HEK293 (cell line): ENCODE data around the gene SGSM2.

Experiments
- CTCF ChIA-PET: fragments of 350-600 bp; formaldehyde crosslinking; extraction: SDS; loops from one replicate; lab custom pipeline; 2021; ENCODE audit warnings: antibody characterized with exemption; lab: Yijun Ruan, JAX
- POLR2A ChIA-PET: fragments of 300-600 bp; formaldehyde crosslinking; extraction: SDS; loops from one replicate; lab custom pipeline; 2020; ENCODE audit warnings: antibody characterized with exemption, inconsistent platforms; lab: Yijun Ruan, JAX
- H3K27ac ChIP-seq: fragments of 200-500 bp; sonication (Bioruptor generic); 2 replicates; pipeline ENCODE4 v1.5.1; 2014; ENCODE audit warnings: low read depth, low read length, control low read depth, inconsistent platforms; ENCODE audit errors: extremely low read depth
- H3K36me3 ChIP-seq, 2 experiments: fragments of 200-500 bp in 1 of 2; sonication (Bioruptor generic) in 1 of 2; 1 replicate in 1 of 2; 2 replicates in 1 of 2; pipeline ENCODE4 v1.5.1; 2014 to 2017; ENCODE audit warnings: inconsistent platforms in 2 of 2, low read length in 2 of 2; ENCODE audit not compliant: control insufficient read depth in 2 of 2, insufficient read depth in 1 of 2
- H3K4me1 ChIP-seq: fragments of 200-500 bp; sonication (Bioruptor generic); 2 replicates; pipeline ENCODE4 v1.5.1; 2014; ENCODE audit warnings: mild to moderate bottlenecking, low read length, inconsistent platforms; ENCODE audit not compliant: control insufficient read depth, insufficient read depth
- H3K4me3 ChIP-seq: 2 replicates; pipeline ENCODE4 v1.5.1; 2011; ENCODE audit warnings: low read depth, mild to moderate bottlenecking, control low read depth, low read length, moderate library complexity
- H3K9me3 ChIP-seq: fragments of 200-500 bp; sonication (Bioruptor generic); 2 replicates; pipeline ENCODE4 v1.5.1; 2014; ENCODE audit warnings: low read depth, low read length, inconsistent platforms; ENCODE audit not compliant: control insufficient read depth, insufficient read depth
- MZF1 ChIP-seq: fragments of 450-650 bp; formaldehyde crosslinking; IDR thresholded peaks from 2 replicates; pipeline ENCODE4 v1.5.1; 2017; ENCODE audit warnings: missing biosample characterization, missing genetic modification characterization, borderline replicate concordance
- WT1 ChIP-seq: fragments of 450-650 bp; formaldehyde crosslinking; IDR thresholded peaks from 2 replicates; pipeline ENCODE4 v1.5.1; 2016; ENCODE audit warnings: missing biosample characterization, missing genetic modification characterization
- ZFP41 ChIP-seq: fragments of 450-650 bp; formaldehyde crosslinking; IDR thresholded peaks from 2 replicates; pipeline ENCODE4 v1.5.1; 2016; ENCODE audit warnings: missing biosample characterization, missing genetic modification characterization, borderline replicate concordance
- ZNF157 ChIP-seq: fragments of 450-650 bp; formaldehyde crosslinking; IDR thresholded peaks from 2 replicates; pipeline ENCODE4 v1.5.1; 2016; ENCODE audit warnings: missing biosample characterization, missing genetic modification characterization
- ZNF311 ChIP-seq: fragments of 450-650 bp; formaldehyde crosslinking; IDR thresholded peaks from 2 replicates; pipeline ENCODE4 v1.5.1; 2017; ENCODE audit warnings: missing biosample characterization, missing genetic modification characterization, borderline replicate concordance
- ZNF366 ChIP-seq: fragments of 450-650 bp; formaldehyde crosslinking; conservative IDR thresholded peaks from 2 replicates; pipeline ENCODE4 v1.5.1; 2016; ENCODE audit warnings: missing biosample characterization, missing genetic modification characterization
- ZNF510 ChIP-seq: fragments of 450-650 bp; formaldehyde crosslinking; IDR thresholded peaks from 2 replicates; pipeline ENCODE4 v1.5.1; 2018; ENCODE audit warnings: mild to moderate bottlenecking, missing genetic modification characterization, missing biosample characterization; ENCODE audit not compliant: insufficient replicate concordance
- ZNF560 ChIP-seq: fragments of 450-650 bp; formaldehyde crosslinking; IDR thresholded peaks from 2 replicates; pipeline ENCODE4 v1.5.1; 2017; ENCODE audit warnings: missing biosample characterization, missing genetic modification characterization, borderline replicate concordance
- ZNF571 ChIP-seq: fragments of 450-650 bp; formaldehyde crosslinking; IDR thresholded peaks from 2 replicates; pipeline ENCODE4 v1.5.0; 2017; ENCODE audit warnings: missing biosample characterization, missing genetic modification characterization
- ZNF664 ChIP-seq: fragments of 450-650 bp; formaldehyde crosslinking; IDR thresholded peaks from 2 replicates; pipeline ENCODE4 v1.5.1; 2016; ENCODE audit warnings: missing biosample characterization, missing genetic modification characterization
- ZNF791 ChIP-seq: fragments of 450-650 bp; formaldehyde crosslinking; IDR thresholded peaks from 2 replicates; pipeline ENCODE4 v1.5.1; 2016; ENCODE audit warnings: missing biosample characterization, missing genetic modification characterization
- TF ChIP-seq, protein P1 (sequence below): sonication (generic); formaldehyde crosslinking; IDR thresholded peaks from 2 replicates; pipeline ENCODE4 v1.8.1; 2022; ENCODE audit warnings: mild to moderate bottlenecking, moderate library complexity, missing genetic modification reagents
- TF ChIP-seq, protein P2 (sequence below): fragments of 450-650 bp; formaldehyde crosslinking; IDR thresholded peaks from 2 replicates; pipeline ENCODE4 v1.5.1; 2016; ENCODE audit warnings: missing biosample characterization, missing genetic modification characterization
- TF ChIP-seq, protein P3 (sequence below): fragments of 450-650 bp; formaldehyde crosslinking; IDR thresholded peaks from 2 replicates; pipeline ENCODE4 v1.5.1; 2016; ENCODE audit warnings: missing biosample characterization, missing genetic modification characterization, low read depth
- TF ChIP-seq, protein P4 (sequence below): fragments of 450-650 bp; formaldehyde crosslinking; IDR thresholded peaks from 2 replicates; pipeline ENCODE4 v1.5.1; 2016; ENCODE audit warnings: missing biosample characterization, missing genetic modification characterization, borderline replicate concordance
- TF ChIP-seq, protein P5 (sequence below): fragments of 450-650 bp; formaldehyde crosslinking; IDR thresholded peaks from 2 replicates; pipeline ENCODE4 v1.5.1; 2016; ENCODE audit warnings: missing biosample characterization, missing genetic modification characterization

Gene SGSM2

DNA sequence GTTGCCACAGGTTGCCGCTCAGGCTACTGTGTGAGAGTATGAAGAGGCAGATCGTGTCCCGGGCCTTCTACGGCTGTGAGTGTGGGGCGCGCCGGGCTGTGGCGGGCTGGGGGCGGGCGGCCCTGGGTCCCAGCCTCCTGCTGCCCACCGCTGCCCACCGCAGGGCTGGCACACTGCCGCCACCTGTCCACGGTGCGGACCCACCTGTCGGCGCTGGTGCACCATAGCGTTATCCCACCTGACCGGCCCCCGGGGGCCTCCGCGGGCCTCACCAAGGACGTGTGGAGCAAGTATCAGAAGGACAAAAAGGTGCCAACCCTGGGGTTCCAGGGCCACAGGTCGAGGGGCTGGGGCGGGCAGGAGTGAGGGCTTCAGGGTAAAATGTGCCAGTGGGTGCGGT is 34.9 kb downstream of the SGSM2 start:
- ChIA-PET POLR2A (interaction anchor here (0.6 kb wide), 1 partner anchor 60 kb away, joined by 4 read pairs; no protein-coding TSS in a partner anchor), CTCF (interaction anchor here (8.6 kb wide), 1 partner anchor 10 kb away, joined by 63 read pairs; no protein-coding TSS in a partner anchor)
- Histone ChIP-seq H3K9me3 (no peaks in the 10 kb centered on the region), H3K4me3 (no peak overlapping the region), H3K27ac (no peak overlapping the region), H3K36me3 (peaks cover 0 to 53% of the 10 kb centered on the region in 2 experiments), H3K4me1 (no peaks in the 10 kb centered on the region; the same call in 1 of the 2 replicates)
- TF ChIP-seq, protein P1, sequence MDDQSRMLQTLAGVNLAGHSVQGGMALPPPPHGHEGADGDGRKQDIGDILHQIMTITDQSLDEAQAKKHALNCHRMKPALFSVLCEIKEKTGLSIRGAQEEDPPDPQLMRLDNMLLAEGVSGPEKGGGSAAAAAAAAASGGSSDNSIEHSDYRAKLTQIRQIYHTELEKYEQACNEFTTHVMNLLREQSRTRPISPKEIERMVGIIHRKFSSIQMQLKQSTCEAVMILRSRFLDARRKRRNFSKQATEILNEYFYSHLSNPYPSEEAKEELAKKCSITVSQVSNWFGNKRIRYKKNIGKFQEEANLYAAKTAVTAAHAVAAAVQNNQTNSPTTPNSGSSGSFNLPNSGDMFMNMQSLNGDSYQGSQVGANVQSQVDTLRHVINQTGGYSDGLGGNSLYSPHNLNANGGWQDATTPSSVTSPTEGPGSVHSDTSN (CRISPR knock-in tag), result no peak
- no peak for TF ChIP-seq ZNF560 (tag by site-specific recombination)
- TF ChIP-seq, protein P2, sequence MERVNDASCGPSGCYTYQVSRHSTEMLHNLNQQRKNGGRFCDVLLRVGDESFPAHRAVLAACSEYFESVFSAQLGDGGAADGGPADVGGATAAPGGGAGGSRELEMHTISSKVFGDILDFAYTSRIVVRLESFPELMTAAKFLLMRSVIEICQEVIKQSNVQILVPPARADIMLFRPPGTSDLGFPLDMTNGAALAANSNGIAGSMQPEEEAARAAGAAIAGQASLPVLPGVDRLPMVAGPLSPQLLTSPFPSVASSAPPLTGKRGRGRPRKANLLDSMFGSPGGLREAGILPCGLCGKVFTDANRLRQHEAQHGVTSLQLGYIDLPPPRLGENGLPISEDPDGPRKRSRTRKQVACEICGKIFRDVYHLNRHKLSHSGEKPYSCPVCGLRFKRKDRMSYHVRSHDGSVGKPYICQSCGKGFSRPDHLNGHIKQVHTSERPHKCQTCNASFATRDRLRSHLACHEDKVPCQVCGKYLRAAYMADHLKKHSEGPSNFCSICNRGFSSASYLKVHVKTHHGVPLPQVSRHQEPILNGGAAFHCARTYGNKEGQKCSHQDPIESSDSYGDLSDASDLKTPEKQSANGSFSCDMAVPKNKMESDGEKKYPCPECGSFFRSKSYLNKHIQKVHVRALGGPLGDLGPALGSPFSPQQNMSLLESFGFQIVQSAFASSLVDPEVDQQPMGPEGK (tag by site-specific recombination), result no peak
- no peak for TF ChIP-seq MZF1 (tag by site-specific recombination)
- TF ChIP-seq ZNF571 (tag by site-specific recombination), result no peak
- no peak for TF ChIP-seq ZNF791 (tag by site-specific recombination)
- TF ChIP-seq, protein P3, sequence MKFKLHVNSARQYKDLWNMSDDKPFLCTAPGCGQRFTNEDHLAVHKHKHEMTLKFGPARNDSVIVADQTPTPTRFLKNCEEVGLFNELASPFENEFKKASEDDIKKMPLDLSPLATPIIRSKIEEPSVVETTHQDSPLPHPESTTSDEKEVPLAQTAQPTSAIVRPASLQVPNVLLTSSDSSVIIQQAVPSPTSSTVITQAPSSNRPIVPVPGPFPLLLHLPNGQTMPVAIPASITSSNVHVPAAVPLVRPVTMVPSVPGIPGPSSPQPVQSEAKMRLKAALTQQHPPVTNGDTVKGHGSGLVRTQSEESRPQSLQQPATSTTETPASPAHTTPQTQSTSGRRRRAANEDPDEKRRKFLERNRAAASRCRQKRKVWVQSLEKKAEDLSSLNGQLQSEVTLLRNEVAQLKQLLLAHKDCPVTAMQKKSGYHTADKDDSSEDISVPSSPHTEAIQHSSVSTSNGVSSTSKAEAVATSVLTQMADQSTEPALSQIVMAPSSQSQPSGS (tag by site-specific recombination), result no peak
- no peak for TF ChIP-seq ZNF664
- TF ChIP-seq ZFP41, result no peak
- no peak for TF ChIP-seq ZNF510 (tag by site-specific recombination)
- TF ChIP-seq, protein P4, sequence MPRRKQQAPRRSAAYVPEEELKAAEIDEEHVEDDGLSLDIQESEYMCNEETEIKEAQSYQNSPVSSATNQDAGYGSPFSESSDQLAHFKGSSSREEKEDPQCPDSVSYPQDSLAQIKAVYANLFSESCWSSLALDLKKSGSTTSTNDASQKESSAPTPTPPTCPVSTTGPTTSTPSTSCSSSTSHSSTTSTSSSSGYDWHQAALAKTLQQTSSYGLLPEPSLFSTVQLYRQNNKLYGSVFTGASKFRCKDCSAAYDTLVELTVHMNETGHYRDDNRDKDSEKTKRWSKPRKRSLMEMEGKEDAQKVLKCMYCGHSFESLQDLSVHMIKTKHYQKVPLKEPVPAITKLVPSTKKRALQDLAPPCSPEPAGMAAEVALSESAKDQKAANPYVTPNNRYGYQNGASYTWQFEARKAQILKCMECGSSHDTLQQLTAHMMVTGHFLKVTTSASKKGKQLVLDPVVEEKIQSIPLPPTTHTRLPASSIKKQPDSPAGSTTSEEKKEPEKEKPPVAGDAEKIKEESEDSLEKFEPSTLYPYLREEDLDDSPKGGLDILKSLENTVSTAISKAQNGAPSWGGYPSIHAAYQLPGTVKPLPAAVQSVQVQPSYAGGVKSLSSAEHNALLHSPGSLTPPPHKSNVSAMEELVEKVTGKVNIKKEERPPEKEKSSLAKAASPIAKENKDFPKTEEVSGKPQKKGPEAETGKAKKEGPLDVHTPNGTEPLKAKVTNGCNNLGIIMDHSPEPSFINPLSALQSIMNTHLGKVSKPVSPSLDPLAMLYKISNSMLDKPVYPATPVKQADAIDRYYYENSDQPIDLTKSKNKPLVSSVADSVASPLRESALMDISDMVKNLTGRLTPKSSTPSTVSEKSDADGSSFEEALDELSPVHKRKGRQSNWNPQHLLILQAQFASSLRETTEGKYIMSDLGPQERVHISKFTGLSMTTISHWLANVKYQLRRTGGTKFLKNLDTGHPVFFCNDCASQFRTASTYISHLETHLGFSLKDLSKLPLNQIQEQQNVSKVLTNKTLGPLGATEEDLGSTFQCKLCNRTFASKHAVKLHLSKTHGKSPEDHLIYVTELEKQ, result no peak
- no peak for TF ChIP-seq WT1 (tag by site-specific recombination)
- TF ChIP-seq ZNF366 (tag by site-specific recombination), result no peak
- no peak for TF ChIP-seq ZNF157
- no peak for TF ChIP-seq ZNF311 (tag by site-specific recombination)
- TF ChIP-seq, protein P5, sequence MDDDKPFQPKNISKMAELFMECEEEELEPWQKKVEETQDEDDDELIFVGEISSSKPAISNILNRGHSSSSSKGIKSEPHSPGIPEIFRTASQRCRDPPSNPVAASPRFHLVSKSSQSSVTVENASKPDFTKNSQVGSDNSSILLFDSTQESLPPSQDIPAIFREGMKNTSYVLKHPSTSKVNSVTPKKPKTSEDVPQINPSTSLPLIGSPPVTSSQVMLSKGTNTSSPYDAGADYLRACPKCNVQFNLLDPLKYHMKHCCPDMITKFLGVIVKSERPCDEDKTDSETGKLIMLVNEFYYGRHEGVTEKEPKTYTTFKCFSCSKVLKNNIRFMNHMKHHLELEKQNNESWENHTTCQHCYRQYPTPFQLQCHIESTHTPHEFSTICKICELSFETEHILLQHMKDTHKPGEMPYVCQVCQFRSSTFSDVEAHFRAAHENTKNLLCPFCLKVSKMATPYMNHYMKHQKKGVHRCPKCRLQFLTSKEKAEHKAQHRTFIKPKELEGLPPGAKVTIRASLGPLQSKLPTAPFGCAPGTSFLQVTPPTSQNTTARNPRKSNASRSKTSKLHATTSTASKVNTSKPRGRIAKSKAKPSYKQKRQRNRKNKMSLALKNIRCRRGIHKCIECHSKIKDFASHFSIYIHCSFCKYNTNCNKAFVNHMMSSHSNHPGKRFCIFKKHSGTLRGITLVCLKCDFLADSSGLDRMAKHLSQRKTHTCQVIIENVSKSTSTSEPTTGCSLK (tag by site-specific recombination), result no peak
